HG03135 (cell line): Measurements from ENCODE around the gene CSMD2.

Source experiments
- ATAC-seq: cut with Tn5 transposase; IDR thresholded peaks from one replicate; pipeline ENCODE4 v1.9.1; 2021; ENCODE audit warnings: mild to moderate bottlenecking, moderate library complexity; ENCODE audit not compliant: unreplicated experiment

Gene CSMD2

GRCh38 chr1:33697816-33698215, 467.2 kb downstream of the CSMD2 start:
- ATAC-seq = no peak

GRCh38 chr1:33696962-33697361, 468.1 kb downstream of the CSMD2 start:
- ATAC-seq = no peak

- ATAC-seq = no peak
These were observed 468.7 kb downstream of the CSMD2 start for GRCh38 chr1:33696311-33696710.

- ATAC-seq = no peak
These were observed 472.5 kb downstream of the CSMD2 start for GRCh38 chr1:33692206-33693188.

DNA sequence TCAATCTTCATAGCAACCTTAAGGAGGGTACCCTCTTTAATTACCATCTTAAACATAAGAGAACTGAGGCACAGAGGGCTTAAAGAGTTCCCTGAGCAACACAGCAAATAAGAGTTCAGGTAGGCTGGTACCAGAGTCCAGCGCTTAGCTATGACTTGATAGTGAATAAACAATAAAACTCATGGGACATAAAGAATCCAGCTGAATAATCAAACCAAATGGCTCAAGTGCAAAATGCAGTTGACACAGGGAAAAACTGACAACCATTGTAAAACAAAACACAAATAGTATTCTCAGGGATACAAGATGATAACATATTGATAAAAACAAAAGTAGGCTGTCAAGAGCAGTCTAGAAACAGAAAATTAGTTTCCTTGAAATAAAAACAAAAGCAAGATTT, 478.0 kb downstream of the CSMD2 start:
- ATAC-seq = no peak

DNA sequence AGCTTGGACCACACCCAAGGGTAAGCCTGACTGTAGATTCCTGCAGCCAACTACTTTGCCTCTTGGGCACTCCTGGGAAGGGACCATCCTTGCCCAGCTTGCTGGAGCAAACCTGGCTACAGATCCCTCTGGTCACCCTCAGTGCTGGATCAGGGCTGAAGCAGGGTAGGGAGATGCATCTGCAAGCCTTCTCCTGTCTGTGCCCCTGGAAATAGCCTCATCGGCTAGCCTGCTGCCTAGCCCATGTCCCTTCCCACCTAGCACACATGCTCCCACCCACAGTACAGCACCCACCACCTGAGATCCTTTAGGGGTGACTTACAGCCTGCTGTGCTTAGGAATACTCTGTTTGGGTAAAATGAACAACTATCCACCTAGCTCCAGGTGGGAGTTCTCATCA, 478.5 kb downstream of the CSMD2 start:
- no peak for ATAC-seq

DNA sequence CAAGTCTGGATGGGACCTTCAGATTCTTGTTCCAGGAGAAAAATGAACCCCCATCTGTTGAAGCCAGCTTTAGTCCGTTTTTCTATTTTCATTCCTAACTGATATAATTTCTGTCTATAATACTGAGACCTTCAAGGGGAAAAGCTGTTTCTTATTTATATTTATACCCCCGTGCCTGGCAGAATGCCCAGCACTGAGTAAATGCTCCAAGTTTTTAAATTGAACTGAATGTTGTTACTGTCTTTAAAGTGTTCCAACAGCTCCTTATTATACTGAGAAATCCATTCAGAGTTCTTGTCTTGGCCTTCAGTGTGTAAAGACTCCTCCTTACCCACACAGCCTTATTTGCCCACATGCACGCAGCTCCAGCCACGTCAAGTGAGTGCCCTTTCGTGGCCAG, 479.8 kb downstream of the CSMD2 start:
- no peak for ATAC-seq

GRCh38 chr1:33684396-33685179, 480.4 kb downstream of the CSMD2 start:
- no peak for ATAC-seq

DNA sequence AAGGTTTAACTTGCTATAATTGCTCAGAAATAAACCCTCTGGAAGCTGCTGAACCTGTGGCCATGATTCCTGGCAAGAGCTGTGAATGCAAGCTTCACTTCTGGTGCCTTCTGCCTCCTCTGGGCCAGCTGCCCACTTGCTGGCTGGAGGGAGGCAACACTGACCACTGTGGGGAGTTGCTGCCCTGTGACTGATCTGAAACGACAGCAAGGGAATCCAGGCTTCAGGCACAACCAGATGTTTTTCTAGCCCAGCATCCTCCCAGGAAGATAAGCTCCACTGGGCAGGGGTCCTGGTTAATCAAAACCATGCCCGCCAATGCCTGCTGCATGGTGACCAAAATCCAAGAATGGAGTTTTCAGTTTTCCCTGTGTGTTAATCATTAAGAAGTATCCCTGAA, 481.1 kb downstream of the CSMD2 start:
- ATAC-seq = no peak

DNA sequence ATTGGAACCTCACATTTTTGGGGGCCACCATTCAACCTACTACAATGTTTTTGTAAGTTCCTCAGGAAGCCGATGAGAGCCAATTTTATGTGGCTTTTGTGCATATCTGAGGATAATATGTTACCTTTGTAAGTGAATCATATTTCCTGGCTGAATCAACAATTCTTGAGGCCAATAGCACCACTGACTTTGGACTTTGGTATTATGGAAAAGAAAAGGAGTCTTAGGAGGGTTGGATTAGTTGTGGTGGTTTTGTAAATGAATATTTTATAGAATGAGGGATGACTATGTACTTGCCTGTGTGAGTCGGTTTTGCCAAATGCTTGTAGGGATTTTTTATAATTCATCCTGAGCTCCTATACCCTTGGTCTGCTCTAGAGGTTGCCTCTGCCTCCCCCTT, 482.7 kb downstream of the CSMD2 start:
- no peak for ATAC-seq

DNA sequence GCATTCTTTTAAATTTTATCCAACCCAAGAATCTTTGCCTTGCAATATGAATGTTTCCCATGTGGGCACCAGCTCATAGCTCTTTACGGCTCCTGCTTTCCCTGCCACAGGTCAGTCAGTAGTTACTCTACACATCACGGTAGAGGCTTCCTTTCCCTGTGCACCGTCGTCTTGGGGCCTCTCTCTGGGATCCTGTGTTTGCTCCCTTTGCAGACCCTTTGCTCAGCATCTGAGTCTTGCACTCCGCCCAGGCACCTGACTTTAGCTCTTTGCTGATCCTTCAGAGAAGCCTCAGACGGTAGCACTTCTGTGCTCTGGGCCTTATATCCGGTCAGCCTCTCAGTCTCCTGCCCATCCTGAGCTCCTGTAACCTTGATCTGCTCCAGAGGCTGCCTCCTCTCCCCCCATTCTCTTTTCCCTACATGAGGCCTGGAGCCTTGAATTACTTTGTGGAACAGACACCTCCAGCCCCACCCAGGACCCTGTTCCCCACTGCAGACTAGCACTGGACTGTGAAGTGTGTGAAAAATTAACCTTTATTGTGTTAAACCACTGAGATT, 484.7 kb downstream of the CSMD2 start:
- ATAC-seq = no peak

DNA sequence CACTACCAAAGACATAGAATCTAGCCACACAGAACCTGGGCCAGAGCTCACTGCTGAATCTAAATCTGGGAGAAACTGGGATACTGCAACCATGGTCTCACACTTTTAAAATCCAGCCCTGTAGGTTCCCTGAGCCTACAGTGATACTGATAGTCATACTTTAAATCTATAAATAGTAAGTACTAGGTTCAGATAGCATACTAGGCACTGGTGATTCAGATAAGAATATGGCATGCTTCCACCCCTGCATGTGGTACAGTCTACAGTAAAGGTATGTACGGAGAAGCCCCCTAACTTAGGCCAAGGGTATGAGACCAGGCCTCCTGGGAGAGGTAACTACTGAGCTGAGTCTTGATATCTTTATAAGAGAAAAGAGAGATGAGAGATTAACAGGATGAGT, 494.5 kb downstream of the CSMD2 start:
- ATAC-seq = no peak

GRCh38 chr1:33668695-33669094, 496.3 kb downstream of the CSMD2 start:
- no peak for ATAC-seq

GRCh38 chr1:33667386-33668282, 497.4 kb downstream of the CSMD2 start:
- ATAC-seq = no peak

DNA sequence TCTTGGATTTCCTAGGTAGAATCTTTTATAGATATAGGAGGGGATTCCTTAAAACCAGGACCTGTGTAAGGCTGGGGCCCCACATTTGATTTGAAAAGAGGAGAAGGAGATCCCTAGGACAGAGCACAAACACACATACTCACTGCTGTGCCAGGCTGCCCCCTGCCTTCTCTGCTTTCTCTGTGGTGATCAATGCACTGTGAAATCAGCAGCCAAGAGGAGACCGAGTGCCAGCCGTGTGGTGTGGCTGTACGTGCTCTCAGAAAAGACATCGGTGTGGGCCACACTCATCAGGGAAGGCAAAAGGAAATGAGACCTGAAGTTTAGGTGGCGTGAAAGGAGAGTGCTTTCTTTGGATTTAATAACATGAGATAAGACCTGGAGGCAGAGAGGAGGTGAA, 498.4 kb downstream of the CSMD2 start:
- no peak for ATAC-seq

DNA sequence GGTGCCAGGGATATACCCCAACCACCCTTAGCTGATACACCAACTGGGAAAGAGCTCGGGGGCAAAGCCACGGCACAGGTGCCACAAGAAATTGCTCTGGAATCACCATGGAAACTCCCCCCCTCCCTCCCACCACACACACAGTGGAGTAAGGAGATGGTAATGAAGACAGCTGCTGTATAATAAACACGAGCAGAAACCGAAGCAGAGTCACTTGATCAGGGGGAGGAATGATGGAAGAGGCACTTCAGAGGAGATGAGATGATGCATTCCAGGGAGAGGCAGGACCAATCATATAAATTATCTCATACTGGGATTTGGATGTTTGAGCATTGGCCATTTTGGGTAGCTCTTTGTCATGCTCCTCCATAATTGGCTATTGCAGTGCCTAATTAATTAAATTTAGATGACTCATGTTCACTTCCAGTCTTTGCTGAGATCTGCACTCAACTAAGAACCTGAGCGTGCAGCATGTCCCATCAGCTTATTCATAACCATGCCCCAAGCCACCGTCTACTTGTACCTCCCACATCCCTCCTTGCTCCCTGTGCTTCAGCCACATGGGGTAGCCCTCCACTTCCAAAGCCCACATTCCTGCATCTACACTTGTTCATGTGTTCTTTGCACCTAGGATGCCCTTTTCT, 503.1 kb downstream of the CSMD2 start:
- no peak for ATAC-seq

DNA sequence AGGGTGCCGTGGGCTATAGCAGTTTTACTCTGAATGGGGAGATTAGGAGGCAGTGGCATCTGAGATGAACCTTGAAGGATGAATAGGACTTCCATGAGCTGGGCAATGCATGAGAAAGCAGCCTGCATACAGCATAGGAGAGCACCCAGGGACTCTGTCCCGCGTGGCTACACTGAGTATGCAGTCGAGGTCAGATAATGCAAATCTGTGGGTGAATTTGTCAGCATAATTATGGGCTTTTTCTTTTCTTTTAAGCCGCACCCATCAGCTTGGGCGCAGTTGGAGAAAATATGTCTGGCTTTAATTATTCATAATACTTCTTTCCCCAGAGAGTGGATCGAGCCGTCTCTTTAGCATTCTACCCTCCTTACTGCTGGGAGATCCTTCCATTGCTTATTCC, 504.1 kb downstream of the CSMD2 start:
- no peak for ATAC-seq

DNA sequence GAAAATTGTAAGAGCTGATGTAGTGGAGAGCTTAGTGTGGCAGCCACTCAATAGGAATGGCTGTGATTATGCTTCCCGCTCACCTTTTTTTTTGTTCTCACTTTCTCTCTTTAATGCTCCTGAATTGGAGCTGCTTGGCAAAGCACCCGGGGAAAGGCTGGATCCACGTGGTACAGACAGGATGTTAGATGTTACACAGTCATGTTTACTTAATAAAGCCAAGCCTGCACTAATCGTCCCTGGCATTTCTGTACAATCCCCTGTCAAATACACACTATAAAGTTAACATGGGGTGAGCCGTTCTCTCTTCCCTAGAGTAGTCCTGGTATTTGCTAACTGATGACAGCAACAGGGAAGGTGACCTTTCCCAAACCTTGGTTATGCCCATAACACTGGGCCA, 504.8 kb downstream of the CSMD2 start:
- no peak for ATAC-seq

DNA sequence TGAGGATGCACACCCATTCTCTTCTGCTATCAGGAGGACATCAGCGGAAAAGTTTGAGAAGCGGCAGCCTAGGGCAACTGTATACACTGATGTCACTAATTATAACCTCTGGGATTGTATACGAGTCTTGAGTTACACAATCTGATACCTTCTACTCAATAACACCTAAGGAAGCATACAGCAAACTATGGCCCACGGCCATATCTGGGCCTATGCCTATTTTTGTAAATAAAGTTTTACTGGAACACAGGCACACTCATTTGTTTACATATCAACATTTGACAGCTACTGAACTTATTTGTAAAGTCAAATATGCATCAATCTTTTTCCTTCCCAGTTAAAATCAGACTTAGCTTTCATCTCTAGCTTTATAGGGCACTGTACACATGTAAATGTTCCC, 505.4 kb downstream of the CSMD2 start:
- no peak for ATAC-seq

DNA sequence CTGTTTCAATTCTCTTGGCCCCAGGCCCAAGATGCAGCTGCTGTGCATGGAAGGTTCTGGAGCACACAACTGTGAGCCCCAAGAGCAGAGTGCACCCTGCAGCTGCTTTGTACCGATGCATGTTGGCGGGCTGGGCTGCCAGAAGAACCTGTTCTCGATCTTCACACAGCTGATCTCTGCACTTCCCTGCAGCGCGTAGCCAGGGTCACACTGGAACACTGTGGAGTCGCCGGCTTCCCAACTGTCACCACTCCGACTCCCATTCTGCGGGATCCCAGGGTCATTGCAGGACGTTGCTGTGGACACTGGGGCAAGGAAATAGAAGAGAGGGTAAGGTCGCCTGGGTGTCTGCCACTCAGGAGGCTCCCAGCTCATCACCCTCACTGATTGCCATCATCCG, 507.2 kb downstream of the CSMD2 start:
- ATAC-seq = no peak
